Measurements from ENCODE around the gene ZNF107.

The ZNF107 gene

GRCh38 chr7:64665980-64666662 lies at the start of gene ZNF107:
Gene ZNF107 (plus strand): TSS chr7:64666133. CDS start chr7:64666283, 150 bp downstream.
- DNase-seq, result peak; percentile 97

DNA sequence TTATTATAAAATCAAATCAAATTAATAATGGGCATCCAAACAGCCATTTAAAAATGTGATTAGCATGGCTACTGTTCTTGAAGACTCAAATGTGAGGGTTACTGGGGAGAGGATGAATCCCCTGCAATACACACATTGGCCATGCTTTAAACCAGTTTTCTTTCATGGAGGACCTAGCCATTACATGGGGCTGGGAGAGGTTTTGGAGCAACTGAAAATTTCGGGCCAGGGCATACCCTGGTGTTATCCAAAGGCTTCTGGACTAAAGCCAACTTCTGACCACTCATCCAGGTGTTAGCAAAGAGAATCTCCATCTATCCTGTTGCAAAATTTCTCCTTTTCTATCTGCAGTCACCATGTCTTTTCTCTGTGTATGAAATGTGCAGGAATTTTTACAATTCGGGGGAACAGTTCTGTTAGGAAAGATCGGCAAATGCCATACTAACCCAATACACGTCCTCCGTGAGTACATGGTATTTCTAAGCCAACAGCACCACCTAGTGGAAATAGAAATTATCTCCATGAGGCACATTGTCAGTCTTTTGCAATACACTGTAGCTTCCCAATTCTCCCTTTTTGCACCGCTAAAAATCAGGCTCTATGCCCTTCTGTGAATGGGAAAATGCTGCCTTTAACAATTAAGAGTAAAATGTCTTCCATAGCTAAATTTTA lies 47.0 kb upstream of the ZNF107 start:
- peak; percentile 63 for DNase-seq

DNA sequence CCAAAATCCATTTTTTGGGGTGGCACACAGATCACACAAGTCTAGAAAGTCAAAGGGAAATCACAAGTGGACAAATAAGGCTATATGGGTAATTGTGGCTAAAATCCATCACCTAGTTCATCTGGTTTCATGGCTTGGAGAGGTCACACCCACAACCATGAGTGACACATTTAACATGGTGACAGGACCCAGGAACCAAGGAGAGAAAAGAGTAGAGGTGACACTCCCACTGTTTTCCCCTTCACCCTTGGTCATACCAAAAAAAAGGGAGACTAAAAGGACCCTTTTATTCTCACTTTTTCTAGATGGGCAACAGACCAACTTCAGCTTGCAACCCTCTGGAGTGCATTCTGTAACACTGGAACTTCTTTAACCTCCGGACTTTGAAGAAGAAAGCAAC lies 46.2 kb upstream of the ZNF107 start:
- no peak for DNase-seq

DNA sequence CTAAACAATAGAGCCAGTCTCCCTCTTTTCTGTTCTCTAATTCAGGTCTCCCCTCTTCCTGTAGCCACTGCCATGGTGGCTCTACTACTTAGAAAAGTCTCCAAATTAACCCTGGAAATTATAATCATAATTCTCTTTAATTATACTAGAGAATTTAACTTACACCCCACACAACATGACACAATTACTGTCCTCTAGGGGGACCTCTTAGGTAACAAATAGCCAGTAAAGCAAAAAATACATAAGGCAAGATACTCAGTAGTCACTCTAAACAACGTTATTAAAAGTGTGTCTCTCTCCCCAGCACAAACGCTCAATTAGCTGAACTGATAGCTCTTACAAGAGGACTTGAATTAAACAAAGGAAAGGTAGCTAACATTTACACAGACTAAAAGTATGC lies 44.3 kb upstream of the ZNF107 start:
- no peak for DNase-seq

DNA sequence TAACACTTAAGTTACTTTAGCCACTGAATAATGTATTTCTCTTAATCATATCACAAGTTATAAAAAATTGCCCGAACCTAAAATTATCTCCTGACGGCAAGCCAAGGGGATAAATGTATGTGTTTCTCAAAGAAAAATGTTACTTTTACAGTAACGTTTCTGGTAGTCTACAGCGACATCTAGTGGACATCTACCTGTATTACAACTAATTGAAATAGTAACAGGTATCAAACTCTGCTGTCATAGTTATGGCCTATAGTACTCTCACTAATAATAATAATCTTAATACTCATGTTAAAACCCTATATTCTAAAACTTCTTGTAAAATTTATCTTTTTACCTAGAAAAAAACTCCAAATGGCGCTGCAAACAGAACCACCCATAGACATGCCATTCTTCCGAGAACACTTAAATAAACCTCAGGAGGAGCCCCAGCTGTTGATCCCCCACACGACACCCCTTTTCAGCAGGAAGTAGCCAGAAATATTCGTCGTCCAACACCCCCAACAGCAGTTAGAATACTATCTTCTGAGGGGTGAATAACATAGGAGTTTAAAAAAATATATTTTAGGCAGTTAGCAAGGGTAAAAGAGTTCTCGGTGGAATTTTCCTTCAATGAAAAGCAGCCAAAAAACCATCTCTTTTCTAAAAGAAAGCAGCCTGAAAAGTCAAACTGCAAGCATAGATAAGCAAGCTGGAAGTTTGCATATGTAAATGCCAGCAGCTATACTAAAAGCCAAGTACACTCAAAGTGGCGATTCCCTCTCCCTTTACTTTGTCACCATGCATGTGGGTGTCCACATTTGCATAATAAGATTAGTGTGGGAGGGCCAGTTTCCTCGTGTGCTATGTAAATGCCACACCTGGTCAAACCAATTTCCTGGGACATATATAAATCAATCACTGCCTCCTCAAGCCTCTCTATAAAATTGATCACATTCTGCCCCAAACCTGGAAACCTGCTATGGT lies 40.5 kb upstream of the ZNF107 start:
- DNase-seq, result peak; percentile 27

DNA sequence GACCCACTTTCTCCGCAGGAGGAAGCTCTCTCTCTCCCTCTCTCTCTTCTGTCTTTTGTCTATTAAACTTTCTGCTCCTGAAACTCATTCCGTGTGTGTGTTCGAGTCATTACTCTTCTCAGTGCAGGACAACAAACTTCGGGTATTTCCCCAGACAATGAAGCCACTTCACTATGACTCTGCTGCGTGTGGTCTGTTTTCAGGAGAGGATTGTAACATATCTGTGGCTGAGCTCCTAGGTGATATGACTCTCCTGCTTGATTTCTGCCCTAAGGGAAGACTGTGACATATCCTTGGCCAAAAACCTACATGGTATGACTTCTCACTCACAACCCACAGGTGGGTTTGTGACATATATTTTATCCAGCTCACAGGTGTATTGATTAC lies 39.9 kb upstream of the ZNF107 start:
- no peak for DNase-seq

DNA sequence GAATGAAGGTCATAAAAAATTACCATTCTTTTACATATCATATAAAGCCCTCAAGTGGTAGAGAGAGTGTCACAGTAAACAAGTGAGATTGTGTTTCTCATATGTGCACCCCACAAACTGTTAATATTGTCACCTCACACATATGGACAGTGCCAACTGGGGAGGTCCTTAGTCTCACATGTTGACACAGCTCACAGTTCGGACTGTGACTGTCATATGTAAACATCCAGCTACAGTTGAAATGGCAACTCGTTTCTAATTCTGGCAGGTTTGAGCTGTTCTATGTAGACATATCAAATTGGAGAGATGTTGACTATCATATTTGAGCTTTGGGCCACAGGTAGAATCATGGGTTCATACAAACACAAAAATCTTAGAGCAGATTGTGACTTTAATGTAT lies 39.4 kb upstream of the ZNF107 start:
- DNase-seq, result no peak

DNA sequence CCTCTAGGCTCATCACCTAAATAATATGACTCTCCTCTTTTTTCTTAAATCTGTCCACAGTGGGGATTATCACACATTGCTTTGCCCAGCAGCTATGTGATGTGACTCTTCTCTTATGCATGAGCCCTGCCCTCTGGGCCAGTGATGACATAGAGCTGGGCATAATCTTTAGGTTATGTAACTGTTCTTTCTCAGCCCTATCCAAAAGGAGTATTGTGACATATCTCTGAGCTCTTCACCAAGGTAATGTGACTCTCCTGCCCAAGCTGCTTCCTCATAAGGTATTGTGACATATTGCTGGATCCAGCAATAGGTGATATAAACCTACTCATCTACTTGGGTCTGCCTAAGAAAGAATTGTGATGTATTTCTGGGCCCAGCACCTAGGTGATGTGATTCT lies 37.7 kb upstream of the ZNF107 start:
- DNase-seq, result no peak

GRCh38 chr7:64628721-64629120 lies 37.2 kb upstream of the ZNF107 start:
- no peak for DNase-seq

DNA sequence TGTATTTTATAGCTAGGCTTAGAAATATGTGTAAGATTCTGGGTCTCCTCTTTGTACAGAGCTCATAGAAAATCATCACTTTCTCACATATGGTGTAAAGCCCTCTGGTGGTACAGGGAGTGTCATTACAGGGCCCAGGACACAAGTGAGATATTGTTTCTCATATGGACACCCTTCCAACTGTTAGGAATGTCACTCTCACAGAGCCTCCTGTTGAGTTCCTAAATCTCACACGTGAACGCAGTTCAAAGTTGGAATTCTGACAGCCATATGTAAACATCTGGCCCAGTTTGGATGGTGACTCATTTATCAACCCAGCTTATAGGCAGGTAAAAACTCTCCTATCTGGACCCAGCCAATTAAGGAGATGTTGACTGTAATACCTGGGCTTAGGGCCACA lies 35.4 kb upstream of the ZNF107 start:
- DNase-seq, result peak; percentile 32

DNA sequence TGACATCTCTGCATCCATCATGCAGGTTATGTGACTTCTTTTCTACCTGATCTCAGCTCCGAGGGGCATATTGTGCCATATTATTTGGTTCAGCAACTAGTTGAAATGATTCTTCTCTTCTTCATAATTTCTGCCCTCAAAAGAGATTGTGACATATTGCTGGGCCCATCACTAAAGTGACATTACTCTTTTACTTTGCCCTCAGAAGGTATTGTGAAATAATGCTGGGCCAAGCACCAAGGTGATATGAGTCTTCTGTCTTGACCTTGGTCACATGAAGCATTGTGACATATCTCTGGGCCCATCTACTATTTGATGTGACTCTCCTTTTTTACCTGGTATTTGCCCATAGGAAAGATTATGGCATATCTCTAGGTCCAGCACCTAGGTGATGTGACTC lies 33.9 kb upstream of the ZNF107 start:
- DNase-seq, result no peak

GRCh38 chr7:64633401-64633800 lies 32.5 kb upstream of the ZNF107 start:
- DNase-seq, result no peak

GRCh38 chr7:64634406-64635062 lies 31.4 kb upstream of the ZNF107 start:
- no peak for DNase-seq

DNA sequence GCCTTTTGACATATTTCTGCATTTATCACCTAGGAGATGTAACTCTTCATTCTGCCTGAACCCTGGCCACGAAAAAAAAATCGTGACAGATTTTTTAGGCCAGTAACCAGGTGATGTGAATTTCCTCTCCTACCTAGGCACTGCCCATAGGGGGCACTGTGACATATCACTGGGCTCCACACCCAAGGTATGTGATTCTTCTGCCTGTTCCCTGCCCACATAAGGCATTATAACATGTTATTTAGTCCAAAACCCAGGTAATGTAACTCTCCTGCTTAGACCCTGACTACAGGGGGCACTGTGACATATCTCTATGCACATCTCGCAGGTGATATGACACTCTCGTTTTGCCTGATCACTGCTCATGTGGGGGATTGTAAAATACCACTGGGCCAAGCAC lies 29.5 kb upstream of the ZNF107 start:
- no peak for DNase-seq

GRCh38 chr7:64637521-64638445 lies 28.1 kb upstream of the ZNF107 start:
- no peak for DNase-seq

DNA sequence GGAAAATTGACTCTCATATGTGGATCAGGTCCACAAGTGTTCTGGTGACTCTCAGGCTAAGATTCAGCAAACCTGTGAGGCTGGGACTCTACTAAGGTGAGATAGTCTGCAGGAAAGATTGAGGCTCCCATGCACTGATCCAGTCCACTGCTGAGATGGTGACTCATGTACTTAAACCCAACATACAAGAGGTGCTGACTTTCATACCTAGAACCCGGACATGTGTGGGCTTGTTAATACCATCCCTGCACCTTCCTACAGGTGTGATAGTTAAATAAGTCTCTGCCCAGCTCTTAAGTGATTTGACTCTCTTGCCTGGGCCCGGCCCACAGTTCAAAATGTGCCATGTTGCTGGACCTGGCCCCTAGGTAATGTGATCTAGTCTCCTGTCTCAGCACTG lies 27.1 kb upstream of the ZNF107 start:
- no peak for DNase-seq

DNA sequence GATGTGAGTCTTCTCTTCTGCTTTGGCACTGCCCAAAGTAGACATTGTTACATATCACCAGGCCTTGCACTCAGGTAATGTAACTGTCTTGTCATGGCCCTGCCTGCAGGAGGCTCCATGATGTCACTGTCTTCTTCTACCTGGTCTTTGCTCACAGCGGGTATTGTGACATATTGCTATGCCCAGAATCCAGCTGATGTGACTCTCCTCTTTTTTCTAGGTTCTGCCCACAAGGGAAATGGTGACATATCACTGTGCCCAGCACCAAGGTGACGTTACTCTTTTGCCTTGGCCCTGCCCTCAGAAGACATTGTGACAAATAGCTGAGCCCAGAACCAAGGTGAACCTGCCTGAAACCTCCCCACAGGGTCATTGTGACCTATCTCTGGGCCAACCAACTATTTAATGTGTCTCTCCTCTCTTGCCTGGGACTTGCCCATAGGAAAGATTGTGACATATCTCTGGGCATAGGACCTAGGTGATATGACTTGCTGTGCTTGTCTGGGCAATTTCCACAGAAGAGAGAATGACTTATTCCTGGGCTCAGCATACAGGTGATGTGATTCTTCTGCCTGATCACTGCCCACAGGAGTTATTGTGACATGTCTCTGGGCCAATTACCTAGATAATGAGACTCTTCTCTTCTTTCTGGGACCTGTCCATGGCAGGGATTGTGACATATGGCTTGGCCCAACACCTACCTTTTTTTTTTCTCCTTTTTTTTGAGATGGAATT lies 26.5 kb upstream of the ZNF107 start:
- DNase-seq, result no peak

DNA sequence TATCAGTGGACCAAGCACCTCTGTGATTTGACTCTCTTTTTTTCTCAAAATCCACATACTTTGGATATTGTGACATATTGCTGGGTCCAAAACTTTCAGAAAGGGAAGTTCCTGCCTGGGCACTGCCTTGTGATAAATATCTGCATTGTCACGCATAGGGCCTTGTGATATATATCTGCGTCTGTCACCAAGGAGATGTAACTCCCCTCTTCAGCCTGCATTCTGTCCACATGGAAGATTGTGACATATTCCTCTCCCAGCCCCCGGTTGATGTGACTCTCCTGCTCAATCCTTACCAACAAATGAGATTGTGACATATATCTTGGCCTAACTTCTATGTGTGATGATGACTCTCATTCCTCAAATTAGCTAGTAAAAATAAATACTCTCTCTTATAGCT lies 25.4 kb upstream of the ZNF107 start:
- no peak for DNase-seq

GRCh38 chr7:64642046-64642445 lies 23.9 kb upstream of the ZNF107 start:
- no peak for DNase-seq

DNA sequence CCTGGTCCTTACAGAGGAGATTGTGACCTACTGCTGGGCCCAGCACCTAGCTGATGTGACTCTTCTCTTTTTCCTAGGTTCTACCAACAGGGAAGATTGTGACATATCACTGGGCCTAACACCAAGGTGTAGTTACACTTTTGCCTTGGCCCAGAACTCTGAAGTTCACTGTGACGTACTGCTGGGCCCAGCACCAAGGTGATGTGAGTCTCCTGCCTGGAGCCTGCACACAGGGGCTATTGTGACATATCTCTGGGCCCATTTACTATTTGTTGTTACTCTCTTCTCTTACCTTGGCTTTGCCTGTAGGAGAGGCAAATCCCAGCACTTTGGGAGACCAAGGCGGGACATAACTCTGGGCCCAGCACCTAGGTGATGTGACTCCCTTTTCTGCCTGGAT lies 23.1 kb upstream of the ZNF107 start:
- no peak for DNase-seq

- DNase-seq, result no peak
Observed at GRCh38 chr7:64643566-64643965, 22.4 kb upstream of the ZNF107 start.

Measured in NCI-H1092 treated with DMSO at 0.1 percent for 48 hours (cell line).